HG03064 (cell line): ENCODE measurements around the gene CLCN1.

Experiments
- ATAC-seq: cut with Tn5 transposase; IDR thresholded peaks from one replicate; pipeline ENCODE4 v1.9.1; 2021; ENCODE audit warnings: low read depth; ENCODE audit not compliant: unreplicated experiment

CLCN1 gene

DNA sequence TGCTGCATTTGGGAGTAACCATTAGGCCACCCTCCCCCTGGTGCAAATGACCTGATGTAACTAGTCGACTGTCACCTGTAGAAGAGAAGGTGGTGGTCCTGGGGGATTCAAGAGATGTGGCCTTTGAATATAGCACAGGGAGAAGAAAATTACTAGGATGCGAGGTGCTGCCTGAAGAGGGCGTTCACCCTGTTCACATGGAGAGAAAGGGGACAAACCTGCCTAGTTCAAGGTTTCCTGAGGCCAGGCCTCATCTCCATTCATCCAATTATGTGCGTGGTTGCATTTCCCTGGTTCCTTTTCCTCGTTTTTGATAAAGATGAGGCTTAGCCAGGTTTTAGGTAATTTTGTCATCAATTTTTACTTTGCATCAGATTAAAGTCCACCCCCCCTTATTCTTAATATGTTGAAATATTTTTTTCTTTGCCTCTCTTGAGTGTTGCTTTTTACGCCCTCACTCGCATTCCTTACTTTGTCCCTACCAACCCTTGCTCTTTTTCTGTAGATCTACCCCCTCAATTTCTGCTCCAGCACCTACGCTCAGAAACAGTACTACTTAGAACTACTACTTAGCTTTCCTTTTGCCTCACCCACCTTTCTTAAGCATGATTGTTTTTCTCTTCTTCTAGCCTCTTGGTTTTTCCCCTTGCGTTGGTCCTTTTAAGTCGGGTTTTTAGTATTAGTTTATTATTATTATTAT, 13.7 kb downstream of the CLCN1 start:
- no peak for ATAC-seq

DNA sequence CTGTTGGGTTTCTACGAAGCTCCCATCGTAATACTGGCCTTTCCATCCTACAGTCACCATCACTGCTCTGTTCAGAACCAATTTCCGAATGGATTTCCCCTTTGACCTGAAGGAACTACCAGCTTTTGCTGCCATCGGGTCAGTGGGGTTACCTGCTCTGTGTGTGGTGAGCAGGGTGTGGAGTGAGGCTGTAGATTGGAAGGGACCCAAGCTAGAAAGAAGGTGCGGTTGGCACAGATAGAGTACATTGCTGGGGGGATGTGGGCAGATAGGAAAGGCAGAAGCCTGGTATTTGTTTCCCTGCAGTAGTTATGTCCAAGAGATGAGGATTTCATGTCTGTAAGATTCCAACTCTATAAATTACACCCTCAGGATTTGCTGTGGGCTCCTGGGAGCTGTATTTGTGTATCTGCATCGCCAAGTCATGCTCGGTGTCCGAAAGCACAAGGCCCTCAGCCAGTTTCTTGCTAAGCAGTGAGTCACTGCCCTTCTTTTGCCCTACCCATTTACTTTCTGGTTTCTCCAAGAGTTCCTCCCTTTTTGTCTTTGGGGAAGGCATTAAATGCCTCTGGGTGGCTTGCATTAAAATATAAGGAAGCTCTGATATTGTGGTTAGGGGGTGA, 15.4 kb downstream of the CLCN1 start:
- no peak for ATAC-seq

DNA sequence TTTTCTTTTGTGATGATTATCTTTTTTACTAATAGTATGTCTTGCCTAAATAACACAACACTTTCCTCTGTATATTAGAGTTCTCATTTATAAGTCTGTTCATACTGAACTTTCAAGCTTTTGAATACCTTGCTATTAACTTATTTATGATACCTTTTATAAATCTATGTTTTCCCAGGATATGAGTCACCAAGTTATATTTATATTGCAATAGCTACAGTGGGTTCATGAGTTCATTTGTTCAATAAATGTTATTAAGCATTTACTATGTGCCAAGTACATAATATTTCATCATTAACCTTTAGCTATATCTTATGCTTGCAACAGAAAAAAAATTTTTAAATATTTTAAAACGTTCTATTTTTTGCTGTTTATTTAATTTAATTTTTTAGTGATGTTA, 18.3 kb downstream of the CLCN1 start:
- ATAC-seq, result no peak

DNA sequence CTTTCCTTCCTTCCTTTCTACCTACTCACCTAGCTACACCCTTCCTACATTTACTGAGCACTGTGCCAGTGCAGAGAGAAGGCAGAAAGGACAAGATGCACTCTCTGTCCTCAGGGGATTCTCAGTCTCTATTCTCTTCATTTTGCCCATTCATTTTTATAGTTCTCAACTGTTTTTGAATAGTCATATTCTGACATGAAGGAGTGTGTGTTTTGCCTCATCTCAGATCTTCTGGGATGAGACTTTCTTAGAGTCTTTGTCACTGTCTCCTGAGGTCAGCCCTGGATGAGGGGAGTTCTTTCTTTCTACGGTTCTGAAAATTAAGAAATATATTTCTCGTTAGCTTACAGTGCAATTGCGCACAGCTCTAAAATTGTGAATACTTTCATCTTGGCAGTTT, 21.3 kb downstream of the CLCN1 start:
- no peak for ATAC-seq

DNA sequence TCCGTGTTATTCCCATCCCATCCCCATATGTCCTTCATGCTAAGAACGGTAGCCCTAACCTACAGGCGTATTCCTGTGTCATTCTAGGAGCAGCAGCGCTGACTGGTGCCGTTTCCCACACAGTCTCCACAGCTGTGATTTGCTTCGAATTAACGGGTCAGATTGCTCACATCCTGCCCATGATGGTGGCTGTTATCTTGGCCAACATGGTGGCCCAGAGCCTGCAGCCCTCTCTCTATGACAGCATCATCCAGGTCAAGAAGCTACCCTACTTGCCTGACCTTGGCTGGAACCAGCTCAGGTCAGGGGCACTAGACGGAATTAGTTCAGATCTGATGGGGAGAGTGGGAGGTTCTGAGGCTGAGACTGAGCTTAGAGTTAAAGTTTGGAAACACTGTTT, 25.9 kb downstream of the CLCN1 start:
- ATAC-seq, result no peak

DNA sequence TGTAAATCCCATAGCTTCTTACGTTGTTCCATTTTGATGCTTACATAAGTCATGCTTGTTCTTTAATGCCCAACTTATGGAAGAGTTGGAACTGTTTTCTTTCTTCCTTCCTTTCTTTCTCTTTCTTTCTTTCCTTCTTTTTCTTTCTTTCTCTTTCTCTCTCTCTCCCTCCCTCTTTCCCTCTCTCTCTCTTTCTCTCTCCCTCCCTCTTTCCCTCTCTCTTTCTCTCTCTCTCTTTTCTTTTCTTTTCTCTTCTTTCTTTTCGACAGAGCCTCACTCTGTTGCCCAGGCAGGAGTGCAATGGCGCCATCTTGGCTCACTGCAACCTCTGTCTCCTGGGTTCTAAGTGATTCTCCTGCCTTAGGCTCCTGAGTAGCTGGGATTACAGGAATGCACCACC, 27.7 kb downstream of the CLCN1 start:
- no peak for ATAC-seq

DNA sequence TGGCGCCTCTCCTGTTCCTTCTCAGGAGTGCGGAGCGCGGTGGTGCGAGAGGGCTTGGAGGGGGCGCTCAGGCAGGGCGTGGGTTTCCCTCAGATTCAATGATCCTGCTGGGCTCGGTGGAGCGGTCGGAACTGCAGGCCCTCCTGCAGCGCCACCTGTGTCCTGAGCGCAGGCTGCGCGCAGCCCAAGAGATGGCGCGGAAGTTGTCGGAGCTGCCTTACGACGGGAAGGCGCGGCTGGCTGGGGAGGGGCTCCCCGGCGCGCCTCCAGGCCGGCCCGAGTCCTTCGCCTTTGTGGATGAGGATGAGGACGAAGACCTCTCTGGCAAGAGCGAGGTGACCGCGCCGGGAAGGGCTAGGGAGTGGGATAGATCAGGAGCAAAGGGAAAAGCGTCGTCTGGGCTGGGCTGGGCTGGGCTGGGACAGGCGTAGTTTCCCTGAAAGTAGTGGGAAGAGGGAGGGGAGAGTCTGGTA, 29.6 kb downstream of the CLCN1 start:
- ATAC-seq, result no peak

DNA sequence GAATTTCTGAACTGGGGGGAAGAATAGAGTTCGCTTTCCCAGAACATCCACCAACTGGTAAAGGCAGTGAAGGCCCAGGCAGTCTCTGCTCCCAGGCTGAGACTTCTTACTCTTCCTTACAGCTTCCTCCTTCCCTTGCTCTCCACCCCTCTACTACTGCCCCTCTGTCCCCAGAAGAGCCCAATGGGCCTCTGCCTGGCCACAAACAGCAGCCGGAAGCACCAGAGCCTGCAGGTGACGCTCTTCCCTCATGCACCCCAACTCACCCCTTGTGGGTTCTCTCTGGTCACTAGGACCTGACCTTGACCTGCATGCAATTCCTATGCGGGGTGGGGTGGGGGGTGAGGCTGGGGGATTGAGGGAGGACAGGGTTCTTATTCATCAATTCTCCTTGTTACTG, 30.1 kb downstream of the CLCN1 start:
- no peak for ATAC-seq

DNA sequence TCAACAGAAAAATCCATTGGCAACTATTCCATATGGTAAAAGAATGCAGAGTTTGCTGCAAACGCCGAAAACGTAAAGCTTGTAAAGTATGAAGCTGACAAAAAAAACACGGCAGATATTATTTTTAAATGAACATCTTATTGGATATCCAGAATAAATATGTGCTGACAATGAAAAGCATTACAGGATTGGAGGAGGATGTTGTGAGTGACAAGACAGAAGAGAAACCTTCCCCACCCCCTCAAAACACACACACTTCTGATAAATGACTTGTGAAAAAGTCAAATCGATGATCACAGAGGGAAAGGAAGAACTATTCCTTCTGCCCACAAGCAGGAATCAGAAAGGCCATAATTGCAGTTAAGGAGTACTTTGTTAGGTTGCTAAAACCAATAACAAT, 32.0 kb downstream of the CLCN1 start:
- ATAC-seq, result no peak

DNA sequence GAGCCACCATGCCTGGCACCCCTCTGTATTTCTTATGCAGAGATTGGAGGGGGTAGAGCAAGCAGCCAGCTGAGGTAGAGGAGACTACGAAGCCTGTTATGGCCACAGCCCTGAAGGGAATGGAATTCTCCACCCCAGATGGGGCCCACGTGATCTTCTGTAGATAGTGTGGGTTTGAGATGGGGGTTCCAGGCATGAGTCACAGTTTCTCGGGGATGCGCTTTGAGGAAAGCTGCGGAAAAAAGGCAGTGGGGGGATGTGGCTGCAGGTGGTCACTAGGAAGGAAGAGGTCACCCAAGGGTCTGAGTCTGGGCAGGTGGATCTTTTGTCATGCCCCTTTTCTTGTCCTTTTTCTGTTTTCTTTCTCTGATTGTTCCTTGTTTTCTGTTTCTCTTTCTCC, 35.1 kb downstream of the CLCN1 start:
- no peak for ATAC-seq

DNA sequence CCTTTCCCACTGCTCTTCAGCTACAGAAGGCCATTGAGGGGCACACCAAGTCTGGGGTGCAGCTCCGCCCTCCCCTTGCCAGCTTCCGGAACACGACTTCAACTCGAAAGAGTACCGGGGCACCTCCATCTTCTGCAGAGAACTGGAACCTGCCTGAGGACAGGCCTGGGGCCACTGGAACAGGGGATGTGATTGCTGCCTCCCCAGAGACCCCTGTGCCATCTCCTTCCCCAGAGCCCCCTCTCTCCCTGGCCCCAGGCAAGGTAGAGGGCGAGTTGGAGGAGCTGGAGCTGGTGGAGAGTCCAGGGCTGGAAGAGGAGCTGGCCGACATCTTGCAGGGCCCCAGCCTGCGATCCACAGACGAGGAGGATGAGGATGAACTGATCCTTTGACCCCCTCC, 35.7 kb downstream of the CLCN1 start:
- ATAC-seq, result no peak

DNA sequence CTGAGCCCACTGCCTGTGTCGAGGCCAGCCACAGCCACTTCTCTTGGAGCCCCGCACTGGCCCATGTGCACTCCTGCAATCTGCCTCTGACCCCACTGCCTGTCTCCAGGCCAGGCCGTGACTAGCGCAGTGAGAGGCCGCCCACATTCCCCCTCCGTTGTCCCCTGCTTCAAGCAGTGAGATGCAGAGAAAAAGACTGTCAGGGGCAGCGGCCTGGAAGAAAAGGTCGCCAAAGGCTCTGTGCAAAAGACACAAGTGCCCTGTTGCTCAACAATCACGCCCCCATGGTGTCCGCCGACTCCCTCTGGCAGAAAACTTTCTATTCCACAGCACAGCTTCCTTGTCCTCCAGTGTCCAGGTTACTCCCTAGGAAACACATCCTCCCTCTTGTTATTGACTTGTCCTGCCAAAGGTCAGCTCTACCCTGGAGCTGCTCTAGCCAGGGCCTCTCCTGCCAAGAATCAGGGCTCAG, 36.7 kb downstream of the CLCN1 start:
- no peak for ATAC-seq

DNA sequence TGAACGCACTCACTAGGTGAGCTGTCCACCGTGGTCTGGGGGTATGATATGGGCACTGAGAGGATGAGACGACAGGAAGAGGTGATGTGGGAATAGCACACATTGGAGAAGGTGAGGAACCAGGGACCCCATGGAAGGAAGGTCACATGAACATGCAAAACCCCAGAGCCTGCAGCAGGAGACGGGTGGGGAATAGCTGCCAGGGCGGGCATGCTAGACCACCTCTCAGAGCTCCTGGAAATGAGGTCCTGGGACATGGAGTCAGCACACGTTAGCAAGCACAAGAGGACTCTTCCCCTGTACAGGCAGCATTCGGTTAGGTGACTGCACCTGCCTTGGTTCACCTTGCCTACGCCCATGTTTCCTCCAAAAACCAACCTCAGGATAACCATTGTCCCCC, 38.5 kb downstream of the CLCN1 start:
- ATAC-seq, result no peak

DNA sequence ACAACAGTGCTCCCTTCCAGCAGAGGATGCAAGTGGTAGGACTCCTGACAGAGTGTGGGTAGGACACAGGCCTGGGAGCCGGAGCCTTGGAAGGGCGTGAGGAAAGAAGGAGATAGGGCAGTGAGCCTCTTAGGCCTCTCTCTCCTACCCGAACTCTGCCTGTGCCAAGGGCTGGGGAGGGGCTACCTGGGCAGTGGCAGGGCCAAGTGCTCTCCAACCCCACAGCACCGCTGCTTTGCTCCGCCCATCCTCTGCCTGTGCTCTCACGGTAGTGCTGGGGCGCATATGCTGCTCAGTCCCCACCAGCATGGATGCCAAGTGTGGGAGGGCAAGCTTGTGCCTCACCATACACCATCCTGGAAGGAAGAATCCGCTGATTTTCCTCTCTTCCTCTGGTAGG, 39.1 kb downstream of the CLCN1 start:
- no peak for ATAC-seq

DNA sequence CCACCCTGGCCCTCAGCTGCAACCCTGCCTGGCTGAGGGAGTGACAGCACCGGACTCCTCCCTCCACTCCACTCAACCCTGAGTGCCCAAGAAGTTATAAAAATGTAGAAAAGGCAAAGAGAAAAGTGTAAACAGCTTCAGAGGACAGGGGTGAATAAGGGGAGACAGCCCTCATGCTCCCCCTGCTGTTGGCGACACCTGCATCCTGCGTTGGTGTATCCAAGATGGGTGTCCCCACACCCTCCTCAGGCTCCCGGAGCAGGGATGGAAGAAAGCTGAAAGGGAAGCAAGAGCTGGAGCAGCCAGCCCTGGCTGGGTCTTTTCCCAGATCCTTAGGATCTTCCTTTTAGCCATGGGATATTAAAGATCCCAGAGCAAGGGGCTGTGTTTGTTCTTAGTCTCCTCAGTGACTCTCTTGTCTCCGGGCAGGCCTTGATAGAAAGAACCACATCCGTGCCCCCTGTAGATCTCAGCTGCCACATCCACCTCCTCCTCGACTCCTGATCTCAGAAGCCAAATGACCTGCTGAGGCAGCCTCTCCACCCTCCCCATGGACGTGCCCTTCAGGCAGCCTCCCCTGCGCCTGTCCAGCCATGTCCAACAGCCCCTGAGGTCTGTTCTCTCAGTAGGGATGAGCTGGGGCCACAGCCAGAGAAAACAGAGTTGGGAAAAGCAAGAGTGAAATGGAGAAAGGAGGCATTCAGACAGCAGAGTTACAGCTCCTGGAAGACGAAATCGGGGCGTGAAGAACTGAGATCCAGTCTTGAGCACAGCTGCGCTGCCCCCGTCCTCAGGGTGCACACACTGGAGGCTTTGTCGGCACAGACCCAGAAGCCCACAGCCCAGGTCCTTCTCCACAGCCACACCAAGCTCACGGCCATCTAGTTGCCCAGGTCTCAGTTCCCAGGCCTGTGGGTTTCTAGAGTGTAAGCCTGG, 39.8 kb downstream of the CLCN1 start:
- no peak for ATAC-seq

DNA sequence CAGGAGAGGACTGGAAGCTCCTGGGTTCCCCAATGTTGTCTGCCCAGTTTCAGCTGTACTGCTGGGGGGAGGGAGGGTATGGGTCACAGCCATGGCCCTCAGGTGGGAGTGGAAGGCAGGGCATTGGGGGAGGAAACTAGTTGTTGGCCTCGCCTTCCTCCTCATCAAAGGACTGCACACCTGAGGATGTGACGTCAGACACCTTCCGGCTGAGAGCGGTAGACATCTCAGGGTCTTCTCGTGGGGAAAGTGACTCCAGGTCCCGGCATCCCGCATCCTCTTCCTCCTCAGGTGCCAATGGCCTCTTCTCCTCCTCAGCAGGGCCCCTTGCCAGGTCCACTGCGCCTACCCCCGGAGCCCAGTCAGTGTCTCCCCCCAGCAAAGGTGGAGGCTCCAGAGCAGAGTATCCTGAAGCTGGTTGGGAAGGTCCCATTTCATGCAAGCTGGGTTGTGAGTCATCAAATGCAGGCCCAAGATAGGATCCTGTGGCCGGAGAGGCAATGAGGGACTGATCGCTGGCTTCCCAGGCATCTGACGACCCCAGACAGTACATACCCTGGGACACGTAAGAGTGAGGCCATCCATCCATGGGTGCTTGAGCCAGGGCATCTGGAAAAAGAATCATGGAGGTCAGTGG, 40.6 kb downstream of the CLCN1 start:
- ATAC-seq, result no peak

DNA sequence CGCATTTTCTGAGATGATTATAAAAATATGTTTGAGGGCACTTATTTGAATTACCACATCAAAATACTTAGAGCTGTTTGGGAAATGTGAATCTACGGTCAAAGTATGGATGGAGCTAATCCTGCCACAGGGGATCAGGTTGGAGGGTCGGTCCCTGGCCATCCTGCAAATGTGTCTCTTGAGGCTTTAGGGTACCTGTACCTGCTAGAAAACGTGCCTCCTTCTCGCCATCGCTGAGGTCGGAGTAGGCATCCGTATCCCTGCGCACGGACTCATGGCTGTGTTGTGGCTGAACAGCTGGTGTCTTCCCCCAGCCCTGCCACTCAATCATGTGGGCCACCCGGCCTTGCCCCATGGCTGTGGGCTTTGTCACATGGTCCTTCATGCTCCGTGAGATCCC, 42.7 kb downstream of the CLCN1 start:
- no peak for ATAC-seq

DNA sequence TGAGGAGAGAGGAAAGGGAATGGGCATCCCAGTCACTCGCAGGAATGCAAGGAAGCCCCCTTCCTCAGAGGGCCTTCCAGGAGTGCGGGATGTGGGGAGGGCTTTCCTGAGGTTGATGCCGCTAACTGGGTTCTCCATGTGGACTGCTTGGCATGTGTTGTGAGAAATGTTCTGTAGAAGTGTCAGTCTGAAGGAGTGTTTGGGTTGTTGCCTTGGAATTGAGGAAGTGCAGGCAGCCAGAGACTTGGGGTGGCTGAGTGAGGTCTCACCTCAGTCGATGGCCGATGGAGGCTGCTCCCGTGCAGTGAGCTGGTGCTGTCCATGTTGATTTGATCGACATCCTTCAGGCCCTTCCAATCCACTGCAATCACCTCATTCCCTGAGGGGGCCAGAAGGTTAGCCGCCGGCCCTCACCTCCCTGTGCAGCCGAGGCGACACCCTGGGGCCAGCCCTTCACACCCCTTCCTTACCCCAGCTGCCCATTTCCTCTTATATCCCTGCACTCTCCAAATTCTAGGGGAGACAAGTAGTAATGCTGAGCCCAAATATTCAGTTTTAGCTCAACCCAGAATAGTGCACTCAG, 44.0 kb downstream of the CLCN1 start:
- ATAC-seq, result no peak

DNA sequence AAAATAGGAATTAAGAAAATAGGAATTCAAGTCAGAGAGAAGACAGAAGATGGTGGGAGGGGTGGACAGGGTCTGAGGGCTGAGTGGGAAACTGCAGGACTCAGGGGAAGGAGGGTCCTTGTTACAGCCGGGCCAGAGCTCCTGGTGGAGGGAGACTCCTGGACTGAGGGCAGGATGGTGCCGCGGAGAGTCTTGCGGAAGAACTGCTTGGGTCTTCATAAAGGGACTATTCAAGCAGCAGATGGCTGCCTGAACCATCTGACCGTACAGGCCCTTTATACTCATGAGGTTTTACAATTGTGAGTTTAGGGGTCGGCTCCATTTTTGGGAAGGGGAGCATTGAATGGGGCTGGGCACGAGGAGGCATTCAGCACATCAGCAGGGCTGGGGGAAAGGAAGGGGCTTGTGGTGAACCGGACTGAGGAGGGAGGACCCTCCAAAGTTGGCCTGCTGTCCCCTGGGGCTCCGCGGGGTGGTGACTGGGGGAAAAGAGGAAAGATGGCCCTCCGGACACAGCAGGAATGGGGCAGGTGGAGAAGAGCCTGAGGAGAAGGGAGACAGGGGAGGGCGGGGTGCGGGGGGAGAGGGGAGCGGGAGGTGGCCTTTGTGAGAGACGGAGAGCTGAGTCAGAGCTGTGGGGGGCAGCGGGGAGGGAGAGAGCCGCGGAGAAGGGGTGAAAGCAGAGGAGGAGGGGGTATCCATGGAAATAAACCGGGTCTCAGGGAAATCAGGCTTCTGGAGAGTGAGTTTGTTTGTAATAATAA, 45.1 kb downstream of the CLCN1 start:
- no peak for ATAC-seq
